Chondrocyte (in vitro differentiated cells): ENCODE measurements around the gene LMTK2. TPM values are rescaled to one million over a fixed set of nuclear protein-coding genes. Genes with fewer than 3 reads are reported as not detected.

ENCODE experiments used
- DNase-seq: peaks from one replicate; pipeline ENCODE4 v3.0.0; 2021; ENCODE audit warnings: mixed read lengths, low spot score
- H3K27ac Mint-ChIP-seq: one replicate; pipeline ENCODE4 v1.8.0; 2021; ENCODE audit warnings: mild to moderate bottlenecking, moderate library complexity, mixed read lengths; ENCODE audit not compliant: unreplicated experiment
- H3K27me3 Mint-ChIP-seq: 2 replicates; pipeline ENCODE4 v1.8.0; 2021; ENCODE audit warnings: low read depth, mixed read lengths
- H3K36me3 Mint-ChIP-seq: 2 replicates; pipeline ENCODE4 v1.8.0; 2021; ENCODE audit warnings: low read depth, mixed read lengths
- H3K4me1 Mint-ChIP-seq: 2 replicates; pipeline ENCODE4 v1.8.0; 2021; ENCODE audit warnings: low read depth, mild to moderate bottlenecking, mixed read lengths
- H3K4me3 Mint-ChIP-seq: one replicate; pipeline ENCODE4 v1.8.0; 2021; ENCODE audit warnings: mild to moderate bottlenecking, moderate library complexity, mixed read lengths; ENCODE audit not compliant: unreplicated experiment
- H3K9me3 Mint-ChIP-seq: 2 replicates; pipeline ENCODE4 v1.8.0; 2021; ENCODE audit warnings: low read depth, mixed read lengths
- CTCF ChIP-seq: fragments of 200-600 bp; sonication (generic); IDR thresholded peaks from 2 replicates; pipeline ENCODE4 v1.5.0; 2021; ENCODE audit warnings: antibody characterized with exemption, mild to moderate bottlenecking, moderate library complexity
- total RNA-seq: library from RNA; stranded (reverse); gene quantifications from 3 replicates; pipeline ENCODE4 v1.2.1, GENCODE V29; 2021

The LMTK2 gene
- total RNA-seq, 1 donor from 2014 or later: 15.0 TPM

DNA sequence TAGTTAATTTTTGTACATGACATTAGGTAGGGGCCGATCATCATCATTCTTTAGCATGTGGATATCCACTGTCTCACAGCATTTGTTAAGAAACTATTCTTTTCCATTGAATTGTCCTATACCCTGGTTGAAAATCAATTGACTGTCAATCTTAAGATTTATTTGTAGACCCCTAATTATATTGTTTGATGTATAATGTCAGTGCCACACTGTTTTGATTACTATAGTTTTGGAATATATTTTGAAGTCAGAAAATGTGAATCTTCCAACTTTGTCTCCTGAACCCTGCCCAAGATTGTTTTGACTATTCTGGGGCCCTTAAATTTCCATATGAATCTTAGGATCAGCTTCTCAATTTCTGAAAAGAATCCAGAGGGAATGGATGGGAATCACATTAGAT lies 6.6 kb upstream of the LMTK2 start:
- Mint-ChIP-seq H3K27ac (no peak overlapping the region), H3K4me1 (no peaks in the 10 kb centered on the region), H3K4me3 (no peak overlapping the region), H3K9me3 (peaks cover 52% of the 10 kb centered on the region), H3K36me3 (peaks cover 9% of the 10 kb centered on the region), H3K27me3 (peaks cover 6% of the 10 kb centered on the region)
- TF ChIP-seq CTCF: no peak
- no peak for DNase-seq

- DNase-seq: no peak
- peaks cover 35% of the 10 kb centered on the region for H3K9me3 Mint-ChIP-seq
- peaks cover 3% of the 10 kb centered on the region for H3K4me1 Mint-ChIP-seq
Observed at GRCh38 chr7:98102170-98102569, 4.5 kb upstream of the LMTK2 start.

GRCh38 chr7:98105942-98106544 lies 619 bp upstream of the LMTK2 start:
- no peak overlapping the region for H3K27ac Mint-ChIP-seq
- H3K27me3 Mint-ChIP-seq: no peaks in the 10 kb centered on the region
- H3K4me3 Mint-ChIP-seq: no peak overlapping the region
- no peak for DNase-seq
- H3K36me3 Mint-ChIP-seq: peaks cover 1% of the 10 kb centered on the region
- peaks cover 9% of the 10 kb centered on the region for H3K9me3 Mint-ChIP-seq
- peaks cover 24% of the 10 kb centered on the region for H3K4me1 Mint-ChIP-seq
- no peak for TF ChIP-seq CTCF

More at GRCh38 chr7:98102170-98102569, 4.5 kb upstream of the LMTK2 start:
- Mint-ChIP-seq H3K36me3 (peaks cover 5% of the 10 kb centered on the region), H3K27ac (no peak overlapping the region), H3K27me3 (peaks cover 2% of the 10 kb centered on the region), H3K4me3 (no peak overlapping the region)
- no peak for TF ChIP-seq CTCF

DNA sequence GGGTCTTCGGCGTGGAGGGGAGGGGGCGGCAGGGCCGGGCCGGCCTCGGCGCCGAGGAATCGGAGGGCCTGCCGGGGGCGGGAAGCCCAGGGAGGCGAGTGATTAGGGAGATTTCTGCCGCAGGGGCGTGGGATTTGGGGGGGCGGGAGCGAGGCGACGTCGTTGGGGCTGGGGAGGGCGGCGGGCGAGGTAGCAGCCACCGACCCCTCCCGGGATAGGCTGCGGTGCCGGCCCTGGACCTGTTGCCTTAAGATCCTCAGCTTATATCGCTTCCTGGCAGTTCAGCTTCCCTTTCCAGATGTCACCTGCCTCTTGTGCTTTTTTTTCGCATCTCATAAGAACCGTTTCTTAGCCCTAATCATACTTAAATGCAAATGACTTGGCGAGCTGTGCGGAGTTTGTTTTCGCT lies 655 bp downstream of the LMTK2 start:
- H3K27me3 Mint-ChIP-seq: no peaks in the 10 kb centered on the region
- H3K4me1 Mint-ChIP-seq: peaks cover 24% of the 10 kb centered on the region
- H3K4me3 Mint-ChIP-seq: peak overlapping the region; percentile 98
- peak overlapping the region; percentile 28 for H3K27ac Mint-ChIP-seq
- no peak for TF ChIP-seq CTCF
- peaks cover 2% of the 10 kb centered on the region for H3K9me3 Mint-ChIP-seq
- no peak for DNase-seq
- H3K36me3 Mint-ChIP-seq: peaks cover 1% of the 10 kb centered on the region

GRCh38 chr7:98110249-98111022 lies 3.8 kb downstream of the LMTK2 start:
- H3K36me3 Mint-ChIP-seq: peaks cover 1% of the 10 kb centered on the region
- H3K27ac Mint-ChIP-seq: no peak overlapping the region
- no peak overlapping the region for H3K4me3 Mint-ChIP-seq
- no peak for DNase-seq
- no peaks in the 10 kb centered on the region for H3K9me3 Mint-ChIP-seq
- H3K27me3 Mint-ChIP-seq: no peaks in the 10 kb centered on the region
- TF ChIP-seq CTCF: no peak
- H3K4me1 Mint-ChIP-seq: peaks cover 24% of the 10 kb centered on the region
